CD4-positive, alpha-beta T cell (primary cell): ENCODE results near the gene IPO11. TPM values are rescaled to one million over a fixed set of nuclear protein-coding genes. Genes with fewer than 3 reads are reported as not detected.

Source experiments
- ATAC-seq: fragments of 200-7000 bp; cut with Tn5 transposase; one replicate; pipeline ENCODE4 v1.10.0; 2022; ENCODE audit warnings: mild to moderate bottlenecking; ENCODE audit not compliant: poor library complexity
- CTCF ChIA-PET: fragments of 350-600 bp; sonication (Branson Sonifier 250); formaldehyde crosslinking; loops from one replicate; lab custom pipeline; 2021; ENCODE audit warnings: antibody characterized with exemption, inconsistent platforms; lab: Charles Lee
- POLR2A ChIA-PET: fragments of 350-600 bp; sonication (Branson Sonifier 250); formaldehyde crosslinking; loops from one replicate; lab custom pipeline; 2021; ENCODE audit warnings: antibody characterized with exemption, inconsistent platforms; lab: Charles Lee
- DNase-seq, 14 experiments: peaks; one replicate each; pipeline ENCODE4 v3.0.0-alpha.2; 2013 to 2020; ENCODE audit warnings: mixed read lengths in 2 of 14
- H3K27ac ChIP-seq, 2 donors: one replicate each; pipeline versions ENCODE4 v1.5.1 to v1.7.0; 2013; ENCODE audit warnings: low read length in 2 of 2, low read depth in 1 of 2, mild to moderate bottlenecking in 1 of 2
- H3K27me3 ChIP-seq, 2 experiments: 1 replicate in 1 of 2; 2 replicates in 1 of 2; pipeline versions ENCODE4 v1.6.1 to v1.7.0; 2013; ENCODE audit warnings: low read length in 2 of 2, control low read depth in 1 of 2, mild to moderate bottlenecking in 1 of 2, moderate library complexity in 1 of 2; ENCODE audit not compliant: insufficient read depth in 2 of 2, control insufficient read depth in 1 of 2
- H3K36me3 ChIP-seq: one replicate; pipeline ENCODE4 v1.6.1; 2013; ENCODE audit warnings: low read length, control low read depth; ENCODE audit not compliant: insufficient read depth
- H3K4me1 ChIP-seq: one replicate; pipeline ENCODE4 v1.6.1; 2013; ENCODE audit warnings: low read length, control low read depth; ENCODE audit not compliant: insufficient read depth
- H3K4me3 ChIP-seq: one replicate; pipeline ENCODE4 v1.5.1; 2013; ENCODE audit warnings: mild to moderate bottlenecking, low read length, moderate library complexity
- H3K9me3 ChIP-seq, 2 experiments: 1 replicate in 1 of 2; 2 replicates in 1 of 2; pipeline versions ENCODE4 v1.6.1 to v1.7.0; 2013; ENCODE audit warnings: low read length in 2 of 2, mild to moderate bottlenecking in 2 of 2, control low read depth in 1 of 2, moderate library complexity in 1 of 2; ENCODE audit not compliant: control insufficient read depth in 1 of 2, insufficient read depth in 1 of 2
- H3K27ac Mint-ChIP-seq: one replicate; pipeline ENCODE4 v1.8.0; 2020; ENCODE audit warnings: mixed read lengths
- H3K27me3 Mint-ChIP-seq: one replicate; pipeline ENCODE4 v1.8.0; 2021; ENCODE audit warnings: mixed read lengths
- H3K36me3 Mint-ChIP-seq: one replicate; pipeline ENCODE4 v1.8.0; 2021; ENCODE audit warnings: low read depth, mixed read lengths
- H3K4me1 Mint-ChIP-seq: one replicate; pipeline ENCODE4 v1.8.0; 2021; ENCODE audit warnings: low read depth, mixed read lengths
- H3K4me3 Mint-ChIP-seq: one replicate; pipeline ENCODE4 v1.8.0; 2020; ENCODE audit warnings: mild to moderate bottlenecking, mixed read lengths
- H3K9me3 Mint-ChIP-seq: one replicate; pipeline ENCODE4 v1.8.0; 2020; ENCODE audit warnings: mixed read lengths
- CTCF ChIP-seq: fragments of 200-600 bp; IDR thresholded peaks from one replicate; pipeline ENCODE4 v1.8.0; 2022; ENCODE audit warnings: antibody characterized with exemption, mild to moderate bottlenecking
- intact Hi-C, 2 experiments: fragments of 100-400 bp; cut with DNase I in 1 of 2; cut with micrococcal nuclease in 1 of 2; formaldehyde crosslinking; loops; one replicate each; pipeline versions ENCODE4 v1.15.1 to v1.9.0; 2023 to 2025; cut with DNase I, micrococcal nuclease
- total RNA-seq, 174 experiments: library from RNA in 2 of 174; stranded (reverse) in 2 of 174; gene quantifications; one replicate each; pipeline ENCODE4 v1.2.3 and lab custom pipeline; 2021 to 2026

Gene IPO11
- total RNA-seq, 2 experiments from 2014 or later: 15.1 to 16.1 TPM

- H3K9me3 ChIP-seq: no peaks in the 10 kb centered on the region
- H3K27ac Mint-ChIP-seq: no peak overlapping the region
- POLR2A ChIA-PET: interaction anchor here (0.6 kb wide), 1 partner anchor 30 kb away, joined by 3 read pairs; no protein-coding TSS in a partner anchor
- H3K27me3 Mint-ChIP-seq: no peaks in the 10 kb centered on the region
- H3K9me3 Mint-ChIP-seq: no peaks in the 10 kb centered on the region
- no peak for ATAC-seq
- H3K27me3 ChIP-seq: no peaks in the 10 kb centered on the region
- H3K36me3 ChIP-seq: peaks cover 4% of the 10 kb centered on the region
- intact Hi-C loops: loop anchor here in 1 of 2 experiments (10.0 kb wide), 2 partner anchors 1085 to 1475 kb away; partner anchors contain the start of genes ERCC8, NDUFAF2 and ZSWIM6
- H3K36me3 Mint-ChIP-seq: peaks cover 26% of the 10 kb centered on the region
- H3K27ac ChIP-seq: no peak overlapping the region
- peaks cover 47% of the 10 kb centered on the region for H3K4me1 Mint-ChIP-seq
- no peaks in the 10 kb centered on the region for H3K4me1 ChIP-seq
- CTCF ChIA-PET: interaction anchor here (1.2 kb wide), 1 partner anchor 24 kb away, joined by 3 read pairs; no protein-coding TSS in a partner anchor
- no peak overlapping the region for H3K4me3 Mint-ChIP-seq
- no peak overlapping the region for H3K4me3 ChIP-seq
- no peak for TF ChIP-seq CTCF
- DNase-seq: no peak
Measured at GRCh38 chr5:62419609-62420008, 7.0 kb downstream of the IPO11 start.

- ChIA-PET CTCF (no interaction called here), POLR2A (interaction anchor here (1.0 kb wide), 1 partner anchor 9 kb away, joined by 3 read pairs; the partner anchor contains the start of gene IPO11)
- H3K27ac ChIP-seq: no peak overlapping the region
Measured at GRCh38 chr5:62421414-62421813, 8.9 kb downstream of the IPO11 start.

GRCh38 chr5:62424763-62425162, 12.2 kb downstream of the IPO11 start:
- ChIA-PET CTCF (no interaction called here), POLR2A (no interaction called here)
- no peaks in the 10 kb centered on the region for H3K9me3 ChIP-seq
- no peak for ATAC-seq
- H3K27ac ChIP-seq: no peak overlapping the region
- no peaks in the 10 kb centered on the region for H3K4me1 ChIP-seq
- H3K27me3 ChIP-seq: no peaks in the 10 kb centered on the region
- Mint-ChIP-seq H3K4me1 (peaks cover 41% of the 10 kb centered on the region), H3K4me3 (no peak overlapping the region), H3K27me3 (no peaks in the 10 kb centered on the region), H3K27ac (no peak overlapping the region), H3K9me3 (no peaks in the 10 kb centered on the region), H3K36me3 (peaks cover 18% of the 10 kb centered on the region)
- no peak for TF ChIP-seq CTCF
- intact Hi-C loops: no loop called here
- H3K4me3 ChIP-seq: no peak overlapping the region
- DNase-seq: no peak
- H3K36me3 ChIP-seq: no peaks in the 10 kb centered on the region

More at GRCh38 chr5:62421414-62421813, 8.9 kb downstream of the IPO11 start:
- no peaks in the 10 kb centered on the region for H3K9me3 Mint-ChIP-seq
- Histone ChIP-seq H3K27me3 (no peaks in the 10 kb centered on the region), H3K36me3 (peaks cover 4% of the 10 kb centered on the region), H3K4me1 (no peaks in the 10 kb centered on the region), H3K9me3 (no peaks in the 10 kb centered on the region), H3K4me3 (no peak overlapping the region)
- no peak for DNase-seq
- no peak for ATAC-seq
- H3K27me3 Mint-ChIP-seq: no peaks in the 10 kb centered on the region
- H3K4me3 Mint-ChIP-seq: no peak overlapping the region
- no peak overlapping the region for H3K27ac Mint-ChIP-seq
- peaks cover 36% of the 10 kb centered on the region for H3K36me3 Mint-ChIP-seq
- intact Hi-C loops: no loop called here
- TF ChIP-seq CTCF: no peak
- peaks cover 50% of the 10 kb centered on the region for H3K4me1 Mint-ChIP-seq
